Measurements from ENCODE around the gene ART1. TPM values are rescaled to one million over a fixed set of nuclear protein-coding genes. Genes with fewer than 3 reads are reported as not detected.
"Not testable (repeated sequence)": the region's sequence is repeated elsewhere in the genome, so short reads cannot be mapped to it uniquely, and the experiment has no call there.

The ART1 gene
- total RNA-seq, 2 donors from 2014 or later: not detected

DNA sequence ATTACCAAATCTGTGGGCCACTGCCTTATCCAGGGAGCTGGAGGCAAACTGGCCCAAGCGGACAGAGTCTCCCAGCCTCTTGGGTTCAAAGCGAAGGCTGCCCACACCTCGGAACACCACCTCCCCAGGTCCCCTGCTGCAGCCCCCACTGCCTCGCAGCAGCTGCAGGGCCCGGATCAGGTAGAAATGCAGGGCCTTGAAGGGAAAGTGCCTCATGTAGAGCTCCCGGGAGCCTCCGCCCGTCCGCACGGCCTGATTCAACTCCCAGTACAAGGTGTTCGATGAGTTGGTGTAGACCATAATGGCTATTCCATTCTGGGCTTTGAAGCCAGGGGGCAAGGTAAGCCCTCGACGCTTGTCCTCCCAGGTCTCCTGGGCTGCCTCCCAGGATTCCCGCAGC is 5.1 kb upstream of the ART1 start:
- Mint-ChIP-seq H3K27ac (no peak overlapping the region), H3K4me3 (no peak overlapping the region), H3K9me3 (no peaks in the 10 kb centered on the region), H3K36me3 (ENCODE audit: insufficient read depth in 2 of 2) (no peaks in the 10 kb centered on the region), H3K27me3 (ENCODE audit: low read depth) (peaks cover 29% of the 10 kb centered on the region), H3K4me1 (ENCODE audit: low read depth) (peaks cover 10% of the 10 kb centered on the region)
- DNase-seq: no peak
- ATAC-seq (replicated peaks in 1 of 2): no peak

DNA sequence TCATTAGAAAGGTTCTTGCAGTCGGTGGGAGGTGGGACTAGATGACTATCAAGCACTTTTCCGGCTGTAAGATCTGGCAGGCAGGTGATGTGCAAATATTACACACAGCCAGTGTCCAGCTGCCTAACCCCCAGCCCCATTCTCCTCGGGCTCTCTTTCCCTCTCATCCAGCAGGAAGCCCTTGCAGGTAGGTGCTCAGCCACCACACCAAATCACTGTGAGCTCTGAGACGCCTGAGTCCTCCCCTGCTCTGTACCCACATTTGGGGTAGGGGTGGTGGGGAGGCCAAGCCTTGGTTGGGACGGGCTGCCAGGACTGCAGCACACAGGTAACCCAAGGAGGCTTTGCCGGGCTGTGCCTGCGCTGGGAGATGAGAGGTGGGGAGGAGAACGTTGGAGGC is 3.7 kb upstream of the ART1 start:
- no peak for DNase-seq
- Mint-ChIP-seq H3K36me3 (ENCODE audit: insufficient read depth in 2 of 2) (no peaks in the 10 kb centered on the region), H3K9me3 (no peaks in the 10 kb centered on the region), H3K4me3 (peak overlapping the region; percentile 59 to 69), H3K27ac (no peak overlapping the region), H3K27me3 (ENCODE audit: low read depth) (peaks cover 32% of the 10 kb centered on the region), H3K4me1 (ENCODE audit: low read depth) (peaks cover 10% of the 10 kb centered on the region)
- ATAC-seq (replicated peaks in 1 of 2): no peak

DNA sequence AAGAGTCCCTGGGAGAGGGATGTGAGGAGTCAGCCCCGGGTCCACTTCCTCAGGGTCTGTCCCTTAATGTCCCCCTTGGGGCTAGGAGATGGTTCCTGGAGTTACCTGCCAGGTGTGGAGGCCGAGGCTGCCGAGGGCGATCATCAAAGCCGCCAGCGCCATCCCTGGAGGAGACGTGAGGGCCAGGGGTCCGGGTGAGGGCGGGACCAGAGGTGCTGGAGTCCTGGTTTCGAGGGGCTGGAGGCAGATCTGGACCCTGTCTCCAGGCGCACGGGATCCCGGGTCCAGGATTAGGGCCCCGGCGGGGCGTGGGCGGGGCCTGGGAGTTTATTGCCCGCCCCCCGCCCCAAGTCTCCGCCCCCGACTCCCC is 3.2 kb upstream of the ART1 start, which contains the start of gene ART5:
Gene ART5 (minus strand): TSS at position 292 of the 370 bp plus-strand sequence. CDS start 130 bp downstream, at position 162.
- Mint-ChIP-seq H3K36me3 (ENCODE audit: insufficient read depth in 2 of 2) (no peaks in the 10 kb centered on the region), H3K27ac (no peak within 1 kb of the TSS), H3K4me3 (peak within 1 kb of the TSS; percentile 73 to 79), H3K9me3 (no peaks in the 10 kb centered on the region), H3K27me3 (ENCODE audit: low read depth) (peaks cover 32% of the 10 kb centered on the region), H3K4me1 (ENCODE audit: low read depth) (peaks cover 10% of the 10 kb centered on the region)
- DNase-seq (no peak), ATAC-seq (replicated peaks in 1 of 2) (no peak)

DNA sequence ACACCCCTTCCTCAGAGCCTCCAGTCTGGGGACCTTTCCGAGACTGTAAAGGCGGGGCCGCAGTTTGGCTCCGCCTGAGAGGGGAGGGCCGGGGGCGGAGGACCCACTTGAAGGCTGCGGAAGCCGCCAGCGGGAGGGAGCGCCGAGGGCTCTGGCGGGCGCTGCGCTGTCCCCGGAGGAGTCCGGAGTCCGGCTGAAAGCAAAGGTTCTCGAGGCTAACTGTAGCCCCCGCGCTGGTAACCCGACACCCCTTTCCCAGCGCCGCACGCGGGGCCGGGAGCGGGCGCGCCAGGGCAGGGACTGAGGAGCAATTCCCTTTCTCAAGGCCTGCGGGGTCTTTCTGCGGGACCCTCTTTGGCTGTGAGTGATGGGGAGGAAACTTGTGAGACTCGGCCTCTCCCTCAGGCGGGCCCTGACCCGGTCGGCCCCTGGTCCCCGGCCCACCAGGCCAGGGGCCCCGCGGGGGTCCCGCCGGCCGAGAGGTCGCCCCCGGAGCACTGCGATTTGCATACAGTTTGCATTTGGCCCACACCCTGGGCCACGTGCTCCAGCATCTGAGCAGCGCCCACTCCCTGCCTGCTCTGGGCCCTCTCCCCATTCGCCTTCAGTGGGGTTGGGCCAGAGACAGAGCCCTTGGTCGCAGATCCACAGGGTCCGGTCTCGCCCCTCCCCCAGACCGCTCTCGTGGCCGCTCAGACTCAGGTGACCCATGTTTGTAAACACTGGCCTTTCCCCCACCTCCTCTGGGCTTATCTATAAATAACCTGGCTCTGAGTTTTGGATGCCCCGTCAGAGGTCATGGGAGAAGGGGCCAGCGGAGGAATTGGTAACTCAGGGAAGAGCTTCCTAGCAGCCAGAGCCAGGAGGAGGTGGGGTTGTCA is 2.6 kb upstream of the ART1 start:
- no peak overlapping the region for H3K27ac Mint-ChIP-seq
- peaks cover 32% of the 10 kb centered on the region for H3K27me3 Mint-ChIP-seq (ENCODE audit: low read depth)
- peak; percentile 93 for ATAC-seq (replicated peaks in 1 of 2)
- peak; percentile 70 to 77 for DNase-seq
- H3K36me3 Mint-ChIP-seq (ENCODE audit: insufficient read depth in 2 of 2): no peaks in the 10 kb centered on the region
- peak overlapping the region; percentile 73 to 79 for H3K4me3 Mint-ChIP-seq
- no peaks in the 10 kb centered on the region for H3K9me3 Mint-ChIP-seq
- H3K4me1 Mint-ChIP-seq (ENCODE audit: low read depth): peaks cover 10% of the 10 kb centered on the region

DNA sequence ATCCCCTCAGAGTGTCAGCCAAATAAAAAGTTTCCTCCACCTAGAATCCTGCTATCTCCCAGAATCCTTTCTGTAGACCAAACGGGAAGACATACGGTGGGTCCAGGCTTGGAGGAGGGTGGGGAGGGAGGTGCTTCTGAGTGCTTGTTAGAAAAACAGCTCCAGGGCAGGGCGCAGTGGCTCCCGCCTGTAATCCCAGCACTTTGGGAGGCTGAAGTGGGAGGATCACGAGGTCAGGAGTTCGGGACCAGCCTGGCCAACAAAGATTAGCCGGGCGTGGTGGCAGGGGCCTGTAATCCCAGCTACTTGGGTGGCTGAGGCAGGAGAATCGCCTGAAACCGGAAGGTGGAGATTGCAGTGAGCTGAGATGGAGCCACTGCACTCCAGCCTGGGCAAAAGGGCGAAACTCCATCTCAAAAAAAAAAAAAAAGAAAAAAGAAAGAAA is 1.8 kb upstream of the ART1 start:
- not testable (repeated sequence) for ATAC-seq (replicated peaks in 1 of 2); DNase-seq; H3K4me1 Mint-ChIP-seq (ENCODE audit: low read depth); H3K36me3 Mint-ChIP-seq (ENCODE audit: insufficient read depth in 2 of 2); H3K9me3 Mint-ChIP-seq; H3K27ac Mint-ChIP-seq
- Mint-ChIP-seq H3K27me3 (ENCODE audit: low read depth) (peaks cover 32% of the 10 kb centered on the region), H3K4me3 (peak overlapping the region in 1 of 2 donors; percentile 79)

DNA sequence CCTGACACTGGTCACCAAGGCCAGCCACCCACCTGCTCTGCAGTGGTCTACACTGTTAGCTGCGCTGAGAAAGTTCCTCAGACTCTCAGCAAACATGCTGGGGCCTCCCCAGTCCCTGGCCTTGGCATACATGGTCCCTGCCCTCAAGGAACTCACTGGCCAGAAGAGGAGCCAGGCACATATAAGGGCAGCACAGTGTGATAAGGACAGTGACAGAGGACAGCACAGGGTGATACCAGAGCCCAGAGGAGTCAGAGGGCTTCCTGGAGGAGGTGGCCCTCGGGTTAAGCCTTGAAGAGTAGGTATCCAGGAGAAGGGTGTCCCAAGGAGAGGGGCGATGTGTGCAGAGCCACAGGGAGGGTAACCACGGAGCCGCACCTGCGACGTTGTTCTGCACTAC is 624 bp downstream of the ART1 start:
- ATAC-seq (replicated peaks in 1 of 2) (no peak), DNase-seq (no peak)
- Mint-ChIP-seq H3K27ac (no peak overlapping the region), H3K4me1 (ENCODE audit: low read depth) (peaks cover 10% of the 10 kb centered on the region), H3K27me3 (ENCODE audit: low read depth) (peaks cover 26% of the 10 kb centered on the region), H3K9me3 (no peaks in the 10 kb centered on the region), H3K36me3 (ENCODE audit: insufficient read depth in 2 of 2) (no peaks in the 10 kb centered on the region), H3K4me3 (no peak overlapping the region)

DNA sequence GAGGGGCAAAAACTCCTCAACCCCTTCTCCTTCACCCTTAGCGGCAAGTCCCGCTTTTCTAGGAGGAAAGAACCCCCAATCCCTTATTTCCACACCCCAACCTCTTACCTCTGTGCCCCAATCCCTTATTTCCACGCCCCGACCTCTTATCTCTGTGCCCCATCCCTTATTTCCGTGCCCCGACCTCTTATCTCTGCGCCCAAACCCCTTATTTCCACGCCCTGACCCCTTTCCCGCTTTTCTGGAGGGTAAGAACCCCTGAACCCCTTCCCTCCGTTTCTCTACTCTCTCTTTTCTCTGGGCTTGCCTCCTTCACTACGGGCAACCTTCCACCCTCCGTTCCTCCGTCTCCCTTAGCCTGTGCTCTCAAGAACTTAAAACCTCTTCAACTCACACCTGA is 3.9 kb downstream of the ART1 start:
- peaks cover 12% of the 10 kb centered on the region for H3K27me3 Mint-ChIP-seq (ENCODE audit: low read depth)
- H3K4me3 Mint-ChIP-seq; DNase-seq; H3K9me3 Mint-ChIP-seq; ATAC-seq (replicated peaks in 1 of 2); H3K36me3 Mint-ChIP-seq (ENCODE audit: insufficient read depth in 2 of 2); H3K4me1 Mint-ChIP-seq (ENCODE audit: low read depth); H3K27ac Mint-ChIP-seq: not testable (repeated sequence)

DNA sequence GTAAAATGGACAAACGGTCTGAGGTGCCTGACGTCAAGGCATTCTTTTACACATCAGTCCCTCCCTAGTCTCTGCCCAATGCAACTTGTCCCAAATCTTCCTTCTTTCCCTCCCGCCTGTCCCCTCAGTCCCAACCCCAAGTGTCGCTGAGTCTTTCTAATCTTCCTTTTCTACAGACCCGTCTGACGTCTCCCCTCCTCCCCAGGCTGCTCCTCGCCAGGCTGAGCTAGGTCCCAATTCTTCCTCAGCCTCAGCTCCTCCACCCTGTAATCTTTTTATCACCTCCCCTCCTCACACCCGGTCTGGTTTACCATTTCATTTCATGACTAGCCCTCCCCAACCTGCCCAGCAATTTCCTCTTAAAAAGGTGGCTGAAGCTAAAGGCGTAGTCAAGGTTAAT is 4.4 kb downstream of the ART1 start:
- ATAC-seq (replicated peaks in 1 of 2); H3K9me3 Mint-ChIP-seq; H3K36me3 Mint-ChIP-seq (ENCODE audit: insufficient read depth in 2 of 2); H3K27me3 Mint-ChIP-seq (ENCODE audit: low read depth); H3K4me1 Mint-ChIP-seq (ENCODE audit: low read depth); DNase-seq; H3K4me3 Mint-ChIP-seq; H3K27ac Mint-ChIP-seq: not testable (repeated sequence)

DNA sequence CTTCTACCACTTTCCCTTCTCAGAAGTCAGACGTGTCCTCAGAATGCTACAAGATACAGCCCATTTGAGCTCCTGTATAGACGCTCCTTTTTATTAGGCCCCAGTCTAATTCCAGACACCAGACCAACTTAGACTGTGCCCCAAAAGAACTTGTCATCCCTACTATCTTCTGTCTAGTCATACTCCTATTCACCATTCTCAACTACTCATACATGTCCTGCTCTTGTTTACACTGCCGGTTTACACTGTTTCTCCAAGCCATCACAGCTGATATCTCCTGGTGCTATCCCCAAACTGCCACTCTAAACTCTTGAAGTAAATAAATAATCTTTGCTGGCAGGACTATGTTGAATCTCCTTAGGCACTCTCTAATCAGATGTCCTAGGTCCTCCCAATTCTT is 7.6 kb downstream of the ART1 start:
- H3K27ac Mint-ChIP-seq, H3K9me3 Mint-ChIP-seq, H3K4me3 Mint-ChIP-seq: not testable (repeated sequence)

DNA sequence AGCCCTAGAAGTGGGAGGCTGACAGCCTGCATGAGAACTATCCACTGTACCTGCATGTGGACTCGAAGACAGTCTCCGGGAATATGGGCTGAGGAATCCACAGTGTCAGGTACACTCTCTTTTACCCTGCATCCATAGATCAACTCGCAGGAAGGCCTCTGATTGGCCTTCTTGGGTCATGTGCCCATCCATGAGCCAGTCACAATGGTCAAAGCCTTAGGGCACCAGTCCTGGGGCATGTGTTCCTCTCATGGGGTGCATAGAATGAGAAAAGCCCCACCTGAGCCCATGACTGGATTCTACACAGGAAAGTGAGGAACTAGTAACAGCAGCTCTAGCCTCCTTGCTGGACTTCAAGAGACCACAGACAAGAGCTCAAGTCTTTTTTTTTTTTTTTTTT is 10.6 kb downstream of the ART1 start:
- H3K27me3 Mint-ChIP-seq (ENCODE audit: low read depth): peaks cover 16% of the 10 kb centered on the region
- H3K9me3 Mint-ChIP-seq: no peaks in the 10 kb centered on the region
- DNase-seq (no peak), ATAC-seq (replicated peaks in 1 of 2) (no peak)
- no peak overlapping the region for H3K4me3 Mint-ChIP-seq
- H3K4me1 Mint-ChIP-seq (ENCODE audit: low read depth): no peaks in the 10 kb centered on the region
- H3K36me3 Mint-ChIP-seq (ENCODE audit: insufficient read depth in 2 of 2): no peaks in the 10 kb centered on the region
- H3K27ac Mint-ChIP-seq: no peak overlapping the region

More for the DNA sequence above, 7.6 kb downstream of the ART1 start:
- not testable (repeated sequence) for H3K4me1 Mint-ChIP-seq (ENCODE audit: low read depth); H3K27me3 Mint-ChIP-seq (ENCODE audit: low read depth); ATAC-seq (replicated peaks in 1 of 2); DNase-seq; H3K36me3 Mint-ChIP-seq (ENCODE audit: insufficient read depth in 2 of 2)

DNA sequence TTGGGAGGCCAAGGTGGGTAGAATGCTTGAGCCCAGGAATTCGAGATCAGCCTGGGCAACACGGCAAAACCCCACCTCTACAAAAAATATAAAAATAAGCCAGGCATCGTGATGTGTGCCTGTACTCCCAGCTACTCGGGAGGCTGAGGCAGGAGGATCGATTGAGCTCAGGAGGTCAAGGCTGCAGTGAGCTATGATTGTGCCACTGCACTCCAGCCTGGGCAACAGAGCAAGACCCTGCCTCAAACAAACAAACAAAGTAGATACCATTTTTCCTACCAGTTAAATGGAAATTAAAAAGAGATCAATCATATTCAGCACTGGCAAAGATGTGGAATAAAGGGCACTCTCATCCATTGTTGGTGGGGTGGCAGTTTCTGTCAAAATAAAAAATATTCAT is 12.4 kb downstream of the ART1 start:
- ATAC-seq (replicated peaks in 1 of 2): not testable (repeated sequence)

DNA sequence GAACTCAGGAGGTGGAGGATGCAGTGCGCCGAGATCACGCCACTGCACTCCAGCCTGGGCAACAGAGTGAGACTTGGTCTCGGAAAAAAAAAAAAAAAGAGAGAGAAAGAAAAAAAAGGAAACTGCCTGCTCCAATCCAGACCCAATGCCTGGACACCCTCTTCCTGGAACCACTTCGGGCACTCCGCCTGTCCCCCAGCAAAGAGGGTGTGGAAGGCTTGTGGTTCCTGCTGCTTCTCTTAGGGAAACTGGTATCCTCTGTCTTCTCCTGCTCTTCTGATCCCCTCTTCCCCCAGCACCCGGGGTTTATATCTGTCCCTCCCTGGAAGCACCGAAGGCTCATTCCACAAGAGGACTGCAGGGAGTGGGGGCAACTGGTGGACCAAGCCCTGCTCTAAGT is 13.3 kb downstream of the ART1 start:
- no peak for ATAC-seq (replicated peaks in 1 of 2)
- no peaks in the 10 kb centered on the region for H3K36me3 Mint-ChIP-seq (ENCODE audit: insufficient read depth in 2 of 2)
- no peak for DNase-seq

More for the DNA sequence above, 12.4 kb downstream of the ART1 start:
- H3K27ac Mint-ChIP-seq; H3K36me3 Mint-ChIP-seq (ENCODE audit: insufficient read depth in 2 of 2); DNase-seq; H3K9me3 Mint-ChIP-seq; H3K4me1 Mint-ChIP-seq (ENCODE audit: low read depth); H3K4me3 Mint-ChIP-seq: not testable (repeated sequence)
- H3K27me3 Mint-ChIP-seq (ENCODE audit: low read depth): peaks cover 16% of the 10 kb centered on the region

DNA sequence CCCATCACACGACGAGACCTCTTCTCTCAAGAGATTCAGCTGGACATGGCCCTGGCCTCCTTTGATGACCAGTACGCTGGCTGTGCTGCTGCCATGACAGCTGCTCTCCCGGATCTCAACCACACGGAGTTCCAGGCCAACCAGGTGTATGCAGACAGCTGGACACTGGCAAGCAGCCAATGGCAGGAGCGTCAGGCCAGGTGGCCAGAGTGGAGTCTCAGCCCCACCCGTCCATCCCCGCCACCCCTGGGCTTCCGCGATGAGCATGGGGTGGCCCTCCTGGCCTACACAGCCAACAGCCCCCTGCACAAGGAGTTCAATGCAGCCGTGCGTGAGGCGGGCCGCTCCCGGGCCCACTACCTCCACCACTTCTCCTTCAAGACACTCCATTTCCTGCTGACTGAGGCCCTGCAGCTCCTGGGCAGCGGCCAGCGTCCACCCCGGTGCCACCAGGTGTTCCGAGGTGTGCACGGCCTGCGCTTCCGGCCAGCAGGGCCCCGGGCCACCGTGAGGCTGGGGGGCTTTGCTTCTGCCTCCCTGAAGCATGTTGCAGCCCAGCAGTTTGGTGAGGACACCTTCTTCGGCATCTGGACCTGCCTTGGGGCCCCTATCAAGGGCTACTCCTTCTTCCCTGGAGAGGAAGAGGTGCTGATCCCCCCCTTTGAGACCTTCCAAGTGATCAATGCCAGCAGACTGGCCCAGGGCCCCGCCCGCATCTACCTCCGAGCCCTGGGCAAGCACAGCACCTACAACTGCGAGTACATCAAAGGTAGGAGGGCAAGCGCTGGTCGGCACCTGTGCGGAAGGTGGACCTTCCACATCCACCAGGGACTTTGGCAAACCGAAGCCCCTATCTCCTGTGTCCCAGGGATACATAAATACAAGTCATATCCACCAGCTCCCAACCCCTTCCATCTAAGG is 14.9 kb downstream of the ART1 start:
- ATAC-seq (replicated peaks in 1 of 2) (no peak), DNase-seq (no peak)
- no peaks in the 10 kb centered on the region for H3K36me3 Mint-ChIP-seq (ENCODE audit: insufficient read depth in 2 of 2)
- no peak overlapping the region for H3K4me3 Mint-ChIP-seq
- H3K9me3 Mint-ChIP-seq: no peaks in the 10 kb centered on the region
- H3K4me1 Mint-ChIP-seq (ENCODE audit: low read depth): no peaks in the 10 kb centered on the region
- H3K27me3 Mint-ChIP-seq (ENCODE audit: low read depth): peaks cover 16% of the 10 kb centered on the region
- no peak overlapping the region for H3K27ac Mint-ChIP-seq

More for the DNA sequence above, 13.3 kb downstream of the ART1 start:
- H3K27ac Mint-ChIP-seq: no peak overlapping the region
- H3K9me3 Mint-ChIP-seq: no peaks in the 10 kb centered on the region
- peaks cover 16% of the 10 kb centered on the region for H3K27me3 Mint-ChIP-seq (ENCODE audit: low read depth)
- H3K4me1 Mint-ChIP-seq (ENCODE audit: low read depth): no peaks in the 10 kb centered on the region
- no peak overlapping the region for H3K4me3 Mint-ChIP-seq

Measured in activated T-cell treated with anti-CD3 and anti-CD28 coated beads, Interleukin-2, amount 50 U/mL, for 72 hours (primary cell).